ENCODE measurements around the gene GAB1.

GAB1 gene

DNA sequence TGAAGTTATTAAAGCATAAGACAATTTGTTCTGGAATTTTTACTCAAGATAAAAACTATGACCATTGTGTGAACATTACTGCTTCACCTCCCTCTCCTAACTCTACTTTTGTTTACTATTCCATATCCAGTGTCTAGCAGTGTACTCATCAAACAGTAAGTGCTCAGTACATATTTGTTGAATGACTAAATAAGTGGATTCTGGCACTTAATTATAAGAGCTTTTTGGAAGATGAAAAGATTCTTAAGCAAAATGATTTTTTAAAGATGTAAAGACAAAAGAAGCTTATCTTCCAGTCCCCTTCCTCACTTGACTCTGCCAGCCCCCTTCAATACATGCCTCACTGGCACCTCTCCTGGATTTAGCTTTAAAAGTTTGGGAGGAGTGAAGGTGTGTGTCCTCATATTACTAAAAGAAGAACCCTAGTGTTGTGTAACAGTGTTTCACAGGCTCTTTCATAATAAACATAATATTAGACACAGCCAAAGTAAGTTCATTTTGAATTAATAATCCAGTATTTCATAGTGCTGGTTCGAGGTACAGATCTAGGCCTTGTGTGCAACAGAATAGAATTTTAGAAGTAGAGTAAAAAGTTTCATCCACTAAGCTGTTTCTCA, 53.0 kb downstream of the GAB1 start:
- DNase-seq (ENCODE audit: low spot score) = no peak

DNA sequence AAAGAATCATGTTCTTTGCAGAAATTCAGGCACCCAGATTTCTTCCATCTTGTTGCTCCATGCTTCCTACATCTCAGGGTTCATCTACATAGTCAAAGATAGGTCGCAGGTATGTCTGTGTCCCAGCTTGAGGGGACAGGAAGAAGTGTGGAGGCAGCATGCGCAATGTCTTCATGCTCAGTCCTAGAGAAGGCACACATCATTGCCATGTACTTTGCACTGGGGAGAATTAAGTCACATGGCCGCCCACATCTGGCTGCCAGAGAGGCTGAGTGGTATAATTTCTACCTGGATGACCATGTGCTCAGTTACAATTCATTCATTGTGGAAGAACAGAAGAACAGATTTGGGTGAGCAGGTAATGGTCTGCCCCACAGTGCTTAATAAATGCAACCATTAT, 54.1 kb downstream of the GAB1 start:
- no peak for DNase-seq (ENCODE audit: low spot score)

DNA sequence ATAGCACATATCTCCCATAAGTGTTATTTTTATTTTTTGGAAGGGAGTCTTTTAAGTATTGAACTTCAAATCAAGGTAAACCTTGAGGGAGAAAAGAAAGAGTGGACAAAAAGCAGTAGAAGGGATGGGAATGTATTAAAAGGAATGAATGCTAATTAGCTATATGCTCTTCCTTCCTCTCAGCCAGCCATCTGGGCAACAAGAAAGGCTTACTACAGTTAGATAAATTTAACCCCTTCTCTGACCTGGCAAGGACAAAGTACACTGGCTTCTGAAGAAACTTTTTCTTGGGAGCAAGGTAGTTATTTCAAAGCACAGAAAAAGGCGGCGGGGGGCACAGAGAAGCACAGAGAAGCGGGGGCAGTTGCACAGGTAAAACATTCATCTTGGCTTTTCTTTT, 54.6 kb downstream of the GAB1 start:
- DNase-seq (ENCODE audit: low spot score) = no peak

DNA sequence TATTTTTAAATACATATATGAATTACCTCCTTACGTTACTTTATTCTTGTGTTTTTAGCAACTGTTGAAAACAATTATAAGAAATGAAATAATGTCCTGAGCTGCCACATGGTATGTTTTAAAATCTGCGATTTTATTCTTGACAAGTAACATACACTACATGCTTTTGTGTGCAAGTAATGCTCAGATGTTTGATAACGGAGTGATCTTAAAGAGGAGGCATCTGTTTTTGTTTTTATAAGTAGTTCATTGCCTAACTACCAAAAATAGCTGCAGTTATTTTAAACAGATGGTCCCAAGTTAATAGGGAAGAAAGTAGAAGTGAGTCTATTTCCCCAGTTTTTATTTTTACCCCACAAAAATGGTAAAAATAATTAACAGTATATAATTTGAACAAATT, 55.2 kb downstream of the GAB1 start:
- DNase-seq (ENCODE audit: low spot score) = no peak

GRCh38 chr4:143393195-143393594, 56.5 kb downstream of the GAB1 start:
- no peak for DNase-seq (ENCODE audit: low spot score)

GRCh38 chr4:143394739-143395453, 58.2 kb downstream of the GAB1 start:
- DNase-seq (ENCODE audit: low spot score) = no peak

DNA sequence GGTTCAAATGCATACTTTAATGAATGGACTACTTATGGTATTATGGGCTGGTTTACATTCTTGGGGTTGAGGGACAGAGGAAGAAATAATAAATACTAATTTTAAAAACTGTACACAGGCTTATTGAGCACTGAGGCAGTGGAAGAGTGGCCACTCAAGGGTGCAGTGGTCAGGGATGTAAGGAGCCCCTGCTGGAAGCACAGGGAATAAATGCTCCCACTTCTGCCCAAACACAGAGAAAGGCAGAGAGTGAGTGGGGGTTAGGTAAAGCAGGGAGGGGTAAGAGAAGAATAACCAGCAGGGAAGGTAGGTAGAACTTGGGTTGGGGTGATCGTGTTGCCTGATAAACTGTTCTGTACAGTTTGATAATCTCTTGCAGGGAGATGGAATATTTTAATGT, 60.0 kb downstream of the GAB1 start:
- no peak for DNase-seq (ENCODE audit: low spot score)

DNA sequence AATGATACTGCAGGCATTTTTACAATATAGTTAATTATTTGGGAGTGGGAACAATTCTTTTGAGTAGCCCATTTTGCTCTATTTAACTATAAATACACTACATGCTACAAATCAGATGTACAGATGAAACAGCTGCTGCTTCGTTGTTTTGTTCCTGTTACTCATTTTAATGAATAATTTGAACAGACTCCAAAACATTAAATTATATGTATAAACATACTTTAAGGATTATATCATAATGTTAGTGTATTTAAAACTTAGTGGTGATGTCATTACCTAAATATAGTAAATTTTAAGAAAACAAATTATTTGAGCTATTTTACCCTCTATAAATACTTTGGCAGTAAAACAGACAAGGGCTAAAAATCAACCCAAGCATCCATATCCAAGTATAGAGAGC, 60.7 kb downstream of the GAB1 start:
- no peak for DNase-seq (ENCODE audit: low spot score)

- no peak for DNase-seq (ENCODE audit: low spot score)
These were observed 61.2 kb downstream of the GAB1 start for GRCh38 chr4:143397887-143398286.

DNA sequence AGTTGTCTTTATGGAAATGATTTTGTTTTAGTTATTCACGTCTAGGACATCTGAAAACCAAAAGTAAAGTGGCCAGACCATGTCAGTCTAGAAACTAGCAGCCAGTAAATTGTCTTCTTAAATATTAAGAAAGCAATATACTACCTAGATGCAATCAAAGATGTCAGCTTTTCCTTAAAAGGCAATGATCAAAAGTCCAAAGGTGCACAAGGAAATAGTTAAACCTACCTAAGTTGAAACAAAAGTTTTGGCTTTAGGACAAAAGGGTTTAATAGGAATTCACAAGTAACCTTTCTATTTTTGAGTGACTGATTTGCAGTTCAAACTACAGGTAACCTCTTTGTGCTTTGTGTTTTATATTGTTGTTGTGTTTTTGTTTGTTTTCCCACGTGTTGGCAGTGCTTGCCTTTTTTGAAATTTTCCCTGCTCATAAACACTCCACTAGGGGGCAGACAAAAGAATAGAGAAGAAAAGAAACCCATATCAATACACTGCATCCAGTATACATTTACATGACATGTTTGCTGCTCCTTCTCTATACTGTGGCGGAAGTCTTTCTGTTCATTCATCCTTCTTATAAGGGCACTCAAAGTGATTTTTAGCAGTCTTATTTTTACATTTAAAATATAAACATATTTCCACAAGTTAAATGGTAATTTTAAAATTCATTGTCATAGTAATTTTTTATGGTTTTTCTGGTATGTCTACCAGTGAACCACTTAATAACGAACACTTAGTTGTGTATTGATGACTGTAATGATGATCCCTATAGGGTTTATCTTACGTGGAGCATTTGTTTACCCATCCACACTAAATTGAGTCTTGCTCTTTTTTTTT, 62.7 kb downstream of the GAB1 start:
- no peak for DNase-seq (ENCODE audit: low spot score)

GRCh38 chr4:143400082-143400481, 63.4 kb downstream of the GAB1 start:
- DNase-seq (ENCODE audit: low spot score) = no peak

GRCh38 chr4:143402776-143403552, 66.3 kb downstream of the GAB1 start:
- no peak for DNase-seq (ENCODE audit: low spot score)

GRCh38 chr4:143403553-143403820, 66.8 kb downstream of the GAB1 start:
- DNase-seq (ENCODE audit: low spot score) = no peak

GRCh38 chr4:143404555-143404954, 67.9 kb downstream of the GAB1 start:
- DNase-seq (ENCODE audit: low spot score) = no peak

GRCh38 chr4:143405075-143405730, 68.5 kb downstream of the GAB1 start:
- DNase-seq (ENCODE audit: low spot score) = no peak

- no peak for DNase-seq (ENCODE audit: low spot score)
These were observed 69.8 kb downstream of the GAB1 start for GRCh38 chr4:143406523-143406922.

DNA sequence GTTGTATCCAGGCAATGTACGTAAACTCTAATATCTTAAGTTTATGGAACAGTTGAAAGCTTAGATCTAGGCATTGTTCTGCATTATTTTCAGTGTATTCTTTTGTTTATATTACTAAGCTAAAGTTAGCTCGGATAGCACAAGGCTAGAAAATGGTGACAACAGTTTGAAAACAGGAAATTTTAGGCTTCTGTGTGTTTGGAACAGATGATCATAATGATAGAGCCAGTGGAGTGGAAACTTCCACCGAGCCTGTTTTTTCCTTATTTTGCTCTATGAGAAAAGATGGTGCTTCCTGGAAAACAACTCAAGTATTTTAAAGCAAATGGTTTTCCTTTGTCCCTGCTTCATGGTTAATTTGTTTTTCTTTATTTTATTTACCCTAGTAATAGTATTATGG, 70.8 kb downstream of the GAB1 start:
- no peak for DNase-seq (ENCODE audit: low spot score)

GRCh38 chr4:143407888-143408287, 71.2 kb downstream of the GAB1 start:
- no peak for DNase-seq (ENCODE audit: low spot score)

GRCh38 chr4:143410015-143410414, 73.3 kb downstream of the GAB1 start:
- DNase-seq (ENCODE audit: low spot score) = no peak

GRCh38 chr4:143411527-143412419, 75.1 kb downstream of the GAB1 start:
- no peak for DNase-seq (ENCODE audit: low spot score)

DNA sequence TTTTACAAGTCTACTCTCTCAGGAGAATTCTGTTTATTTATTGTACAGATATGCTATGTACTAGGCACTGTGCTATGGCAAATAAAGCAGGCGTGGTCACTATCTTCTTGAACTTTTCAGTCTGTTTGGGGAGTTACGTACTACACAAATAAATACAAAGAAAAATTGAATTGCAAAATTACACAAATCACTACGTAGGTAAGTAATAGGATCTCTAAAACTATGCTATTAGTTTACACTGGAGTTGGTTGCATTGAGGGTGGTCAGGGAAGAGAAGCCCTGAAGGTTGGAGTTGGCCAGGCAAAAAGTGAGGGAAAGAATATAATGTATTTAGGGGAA, 75.7 kb downstream of the GAB1 start:
- no peak for DNase-seq (ENCODE audit: low spot score)
